Measurements from ENCODE around the gene GALK1.

GALK1 gene

GRCh38 chr17:75737133-75737962 is 27.6 kb downstream of the GALK1 start:
- Histone ChIP-seq H3K27me3 (ENCODE audit: insufficient read depth, low read length, poor library complexity) (no peaks in the 10 kb centered on the region), H2AK5ac (ENCODE audit: low read length) (no peak overlapping the region), H2BK5ac (ENCODE audit: low read length) (no peak overlapping the region), H3K4ac (ENCODE audit: low read depth, low read length) (no peak overlapping the region), H4K8ac (ENCODE audit: low read depth, low read length) (no peak overlapping the region), H3K27ac (ENCODE audit: low read depth, low read length) (no peak overlapping the region), H4K5ac (ENCODE audit: low read length) (no peak overlapping the region), H3K79me1 (ENCODE audit: low read length) (no peaks in the 10 kb centered on the region), H3K23ac (ENCODE audit: low read length) (no peak overlapping the region), H2BK15ac (replicated peaks; ENCODE audit: low read depth) (no peak overlapping the region), H3K36me3 (ENCODE audit: control insufficient read depth, insufficient read depth, low read length) (no peaks in the 10 kb centered on the region), H3K4me2 (ENCODE audit: low read length) (no peak overlapping the region), H3K56ac (ENCODE audit: low read length) (no peak overlapping the region), H3K4me1 (ENCODE audit: control insufficient read depth, low read depth, low read length) (no peaks in the 10 kb centered on the region), H2BK120ac (ENCODE audit: low read depth, low read length) (no peak overlapping the region), H3K18ac (ENCODE audit: low read length) (no peak overlapping the region), H3K9ac (ENCODE audit: low read length) (no peak overlapping the region), H3K79me2 (ENCODE audit: control insufficient read depth, insufficient read depth, low read length) (no peaks in the 10 kb centered on the region), H3K4me3 (ENCODE audit: low read length) (no peak overlapping the region)
- DNase-seq: no peak
- WGBS (ENCODE audit: extremely low coverage, insufficient coverage, low lambda C conversion rate): no CpG with 5 or more reads among the region's 20 CpGs

GRCh38 chr17:75736173-75736835 is 28.7 kb downstream of the GALK1 start:
- H3K9ac ChIP-seq (ENCODE audit: low read length): no peak overlapping the region
- no peaks in the 10 kb centered on the region for H3K79me2 ChIP-seq (ENCODE audit: control insufficient read depth, insufficient read depth, low read length)
- H3K4ac ChIP-seq (ENCODE audit: low read depth, low read length): no peak overlapping the region
- H3K23ac ChIP-seq (ENCODE audit: low read length): no peak overlapping the region
- H3K4me1 ChIP-seq (ENCODE audit: control insufficient read depth, low read depth, low read length): no peaks in the 10 kb centered on the region
- no peaks in the 10 kb centered on the region for H3K79me1 ChIP-seq (ENCODE audit: low read length)
- H2BK15ac ChIP-seq (replicated peaks; ENCODE audit: low read depth): no peak overlapping the region
- H4K8ac ChIP-seq (ENCODE audit: low read depth, low read length): no peak overlapping the region
- no peak overlapping the region for H3K18ac ChIP-seq (ENCODE audit: low read length)
- H2BK5ac ChIP-seq (ENCODE audit: low read length): no peak overlapping the region
- H3K27me3 ChIP-seq (ENCODE audit: insufficient read depth, low read length, poor library complexity): no peaks in the 10 kb centered on the region
- H3K4me3 ChIP-seq (ENCODE audit: low read length): no peak overlapping the region
- DNase-seq: no peak
- no peak overlapping the region for H3K27ac ChIP-seq (ENCODE audit: low read depth, low read length)
- no peak overlapping the region for H3K56ac ChIP-seq (ENCODE audit: low read length)
- no peaks in the 10 kb centered on the region for H3K36me3 ChIP-seq (ENCODE audit: control insufficient read depth, insufficient read depth, low read length)
- H2BK120ac ChIP-seq (ENCODE audit: low read depth, low read length): no peak overlapping the region
- no peak overlapping the region for H2AK5ac ChIP-seq (ENCODE audit: low read length)
- H4K5ac ChIP-seq (ENCODE audit: low read length): no peak overlapping the region
- no peak overlapping the region for H3K4me2 ChIP-seq (ENCODE audit: low read length)
- no CpG with 5 or more reads among the region's 26 CpGs for WGBS (ENCODE audit: extremely low coverage, insufficient coverage, low lambda C conversion rate)

- Histone ChIP-seq H3K56ac (ENCODE audit: low read length) (no peak overlapping the region), H3K4ac (ENCODE audit: low read depth, low read length) (no peak overlapping the region), H3K4me3 (ENCODE audit: low read length) (no peak overlapping the region), H3K4me1 (ENCODE audit: control insufficient read depth, low read depth, low read length) (no peaks in the 10 kb centered on the region), H3K36me3 (ENCODE audit: control insufficient read depth, insufficient read depth, low read length) (no peaks in the 10 kb centered on the region), H3K9ac (ENCODE audit: low read length) (no peak overlapping the region), H2AK5ac (ENCODE audit: low read length) (no peak overlapping the region), H3K23ac (ENCODE audit: low read length) (no peak overlapping the region), H3K4me2 (ENCODE audit: low read length) (no peak overlapping the region), H3K79me2 (ENCODE audit: control insufficient read depth, insufficient read depth, low read length) (no peaks in the 10 kb centered on the region), H2BK5ac (ENCODE audit: low read length) (no peak overlapping the region), H2BK15ac (replicated peaks; ENCODE audit: low read depth) (no peak overlapping the region), H4K8ac (ENCODE audit: low read depth, low read length) (no peak overlapping the region), H4K5ac (ENCODE audit: low read length) (no peak overlapping the region), H3K27ac (ENCODE audit: low read depth, low read length) (no peak overlapping the region), H3K79me1 (ENCODE audit: low read length) (no peaks in the 10 kb centered on the region), H3K27me3 (ENCODE audit: insufficient read depth, low read length, poor library complexity) (no peaks in the 10 kb centered on the region), H3K18ac (ENCODE audit: low read length) (no peak overlapping the region), H2BK120ac (ENCODE audit: low read depth, low read length) (no peak overlapping the region)
- DNase-seq: no peak
- no CpG with 5 or more reads among the region's 4 CpGs for WGBS (ENCODE audit: extremely low coverage, insufficient coverage, low lambda C conversion rate)
Measured at GRCh38 chr17:75734674-75735294, 30.2 kb downstream of the GALK1 start.

DNA sequence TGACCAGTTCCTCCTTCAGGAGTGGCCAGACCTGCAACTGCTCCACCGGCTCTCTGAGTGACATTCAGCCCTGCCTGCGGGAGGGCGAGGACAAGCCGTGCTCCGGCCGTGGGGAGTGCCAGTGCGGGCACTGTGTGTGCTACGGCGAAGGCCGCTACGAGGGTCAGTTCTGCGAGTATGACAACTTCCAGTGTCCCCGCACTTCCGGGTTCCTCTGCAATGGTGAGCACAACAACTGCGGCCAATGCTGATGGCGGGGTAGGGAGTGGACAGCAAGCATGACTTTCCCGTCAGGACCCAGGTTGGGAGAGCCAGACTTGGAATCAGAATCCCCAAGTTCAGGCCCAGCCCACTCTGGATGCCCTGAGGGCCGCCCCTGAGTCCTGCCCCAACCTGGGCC is 31.5 kb downstream of the GALK1 start:
- H4K5ac ChIP-seq (ENCODE audit: low read length): no peak overlapping the region
- no CpG with 5 or more reads among the region's 18 CpGs for WGBS (ENCODE audit: extremely low coverage, insufficient coverage, low lambda C conversion rate)
- H3K27me3 ChIP-seq (ENCODE audit: insufficient read depth, low read length, poor library complexity): no peaks in the 10 kb centered on the region
- no peak overlapping the region for H3K4me2 ChIP-seq (ENCODE audit: low read length)
- no peak overlapping the region for H2AK5ac ChIP-seq (ENCODE audit: low read length)
- no peaks in the 10 kb centered on the region for H3K36me3 ChIP-seq (ENCODE audit: control insufficient read depth, insufficient read depth, low read length)
- no peak overlapping the region for H3K27ac ChIP-seq (ENCODE audit: low read depth, low read length)
- H3K56ac ChIP-seq (ENCODE audit: low read length): no peak overlapping the region
- H3K4ac ChIP-seq (ENCODE audit: low read depth, low read length): no peak overlapping the region
- no peak overlapping the region for H3K23ac ChIP-seq (ENCODE audit: low read length)
- no peak overlapping the region for H2BK5ac ChIP-seq (ENCODE audit: low read length)
- H2BK15ac ChIP-seq (replicated peaks; ENCODE audit: low read depth): no peak overlapping the region
- H3K9ac ChIP-seq (ENCODE audit: low read length): no peak overlapping the region
- no peak for DNase-seq
- H3K79me1 ChIP-seq (ENCODE audit: low read length): no peaks in the 10 kb centered on the region
- H3K4me1 ChIP-seq (ENCODE audit: control insufficient read depth, low read depth, low read length): no peaks in the 10 kb centered on the region
- H2BK120ac ChIP-seq (ENCODE audit: low read depth, low read length): no peak overlapping the region
- H4K8ac ChIP-seq (ENCODE audit: low read depth, low read length): no peak overlapping the region
- H3K79me2 ChIP-seq (ENCODE audit: control insufficient read depth, insufficient read depth, low read length): no peaks in the 10 kb centered on the region
- no peak overlapping the region for H3K4me3 ChIP-seq (ENCODE audit: low read length)
- no peak overlapping the region for H3K18ac ChIP-seq (ENCODE audit: low read length)

DNA sequence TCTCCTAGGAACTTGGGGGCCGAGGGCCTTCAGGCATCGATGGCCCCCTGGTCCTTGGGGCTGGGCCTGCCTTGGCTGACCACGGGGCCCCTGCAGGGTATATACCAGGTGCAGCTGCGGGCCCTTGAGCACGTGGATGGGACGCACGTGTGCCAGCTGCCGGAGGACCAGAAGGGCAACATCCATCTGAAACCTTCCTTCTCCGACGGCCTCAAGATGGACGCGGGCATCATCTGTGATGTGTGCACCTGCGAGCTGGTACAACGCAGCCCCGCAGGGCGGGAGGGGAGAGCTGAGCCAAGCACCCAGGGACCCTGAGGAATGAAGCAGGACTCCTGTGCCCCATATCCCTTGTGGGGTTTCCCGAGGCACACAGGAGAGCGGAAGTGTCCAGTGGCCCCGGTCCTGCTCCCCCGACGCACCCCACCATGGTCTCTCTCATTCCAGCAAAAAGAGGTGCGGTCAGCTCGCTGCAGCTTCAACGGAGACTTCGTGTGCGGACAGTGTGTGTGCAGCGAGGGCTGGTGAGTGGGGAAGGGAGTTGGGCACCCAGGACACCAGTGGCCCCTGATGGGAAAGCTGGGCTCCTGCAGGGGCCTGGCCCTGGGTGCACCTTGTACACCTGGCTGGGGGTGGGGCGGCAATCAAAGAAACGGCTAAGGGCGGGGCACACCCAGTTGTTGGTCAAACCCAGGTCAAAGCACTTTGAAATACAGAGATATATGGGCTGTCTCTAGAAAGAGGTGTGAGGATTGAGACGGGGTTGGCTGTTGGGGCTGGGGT is 33.1 kb downstream of the GALK1 start:
- no peak overlapping the region for H3K9ac ChIP-seq (ENCODE audit: low read length)
- no peak overlapping the region for H3K23ac ChIP-seq (ENCODE audit: low read length)
- H3K27me3 ChIP-seq (ENCODE audit: insufficient read depth, low read length, poor library complexity): no peaks in the 10 kb centered on the region
- H3K79me2 ChIP-seq (ENCODE audit: control insufficient read depth, insufficient read depth, low read length): no peaks in the 10 kb centered on the region
- H2BK5ac ChIP-seq (ENCODE audit: low read length): no peak overlapping the region
- no CpG with 5 or more reads among the region's 31 CpGs for WGBS (ENCODE audit: extremely low coverage, insufficient coverage, low lambda C conversion rate)
- no peak overlapping the region for H4K5ac ChIP-seq (ENCODE audit: low read length)
- H2BK15ac ChIP-seq (replicated peaks; ENCODE audit: low read depth): no peak overlapping the region
- no peak overlapping the region for H3K27ac ChIP-seq (ENCODE audit: low read depth, low read length)
- no peak overlapping the region for H3K56ac ChIP-seq (ENCODE audit: low read length)
- no peak overlapping the region for H2AK5ac ChIP-seq (ENCODE audit: low read length)
- no peaks in the 10 kb centered on the region for H3K79me1 ChIP-seq (ENCODE audit: low read length)
- no peak overlapping the region for H2BK120ac ChIP-seq (ENCODE audit: low read depth, low read length)
- no peak overlapping the region for H4K8ac ChIP-seq (ENCODE audit: low read depth, low read length)
- DNase-seq: no peak
- no peaks in the 10 kb centered on the region for H3K36me3 ChIP-seq (ENCODE audit: control insufficient read depth, insufficient read depth, low read length)
- H3K4me1 ChIP-seq (ENCODE audit: control insufficient read depth, low read depth, low read length): no peaks in the 10 kb centered on the region
- H3K4ac ChIP-seq (ENCODE audit: low read depth, low read length): no peak overlapping the region
- no peak overlapping the region for H3K4me2 ChIP-seq (ENCODE audit: low read length)
- H3K4me3 ChIP-seq (ENCODE audit: low read length): no peak overlapping the region
- H3K18ac ChIP-seq (ENCODE audit: low read length): no peak overlapping the region

Data from mesendoderm (in vitro differentiated cells).